Thyroid gland (tissue), 4 donors: ENCODE measurements around the gene INPP4A. TPM values are rescaled to one million over a fixed set of nuclear protein-coding genes. Genes with fewer than 3 reads are reported as not detected.

Experiments used
- DNase-seq, 2 donors: peaks; one replicate each; pipeline ENCODE4 v3.0.0-alpha.2; 2019
- H3K27ac ChIP-seq, 3 donors: fragments of 200-600 bp; sonication (generic); 1 replicate in 2 of 3; 2 replicates in 1 of 3; pipeline ENCODE4 v1.5.1; 2016 to 2019; ENCODE audit warnings: mild to moderate bottlenecking in 1 of 3, moderate library complexity in 1 of 3
- H3K27me3 ChIP-seq: fragments of 200-600 bp; sonication (generic); one replicate; pipeline ENCODE4 v1.5.1; 2019
- H3K36me3 ChIP-seq, 2 donors: fragments of 200-600 bp; sonication (generic); one replicate each; pipeline ENCODE4 v1.5.1; 2016 to 2019
- H3K4me1 ChIP-seq, 2 donors: fragments of 200-600 bp; sonication (generic); one replicate each; pipeline ENCODE4 v1.5.1; 2017 to 2019
- H3K4me3 ChIP-seq, 3 donors: fragments of 200-600 bp; sonication (generic); replicated peaks in 1 of 3; 1 replicate in 2 of 3; 2 replicates in 1 of 3; pipeline ENCODE4 v1.5.1; 2016; ENCODE audit warnings: mild to moderate bottlenecking in 1 of 3
- H3K9me3 ChIP-seq: fragments of 200-600 bp; sonication (generic); one replicate; pipeline ENCODE4 v1.5.1; 2017
- POLR2A ChIP-seq, 2 donors: fragments of 450-650 bp; IDR thresholded peaks; one replicate each; pipeline ENCODE4 v1.6.1; 2017; ENCODE audit warnings: antibody characterized with exemption in 2 of 2, mild to moderate bottlenecking in 2 of 2, moderate library complexity in 1 of 2
- WGBS, 2 donors: methylation state at CpG; one replicate each; pipeline ENCODE4 v1.1.5; 2017; 5-methylcytosine and 5-hydroxymethylcytosine counted together
- intact Hi-C: fragments of 100-400 bp; cut with DNase I; formaldehyde crosslinking; loops from one replicate; pipeline ENCODE4 v1.15.1; 2023
- total RNA-seq, 4 donors: library from RNA; depleted of rRNA; stranded (reverse); fragments of >200 nt; gene quantifications; one replicate each; pipeline ENCODE4 v1.2.3, GENCODE V29; 2016
- TF ChIP-seq, protein P1 (sequence below), 6 experiments: fragments of 200-600 bp in 3 of 6; fragments of 450-650 bp in 3 of 6; sonication (generic) in 3 of 6; IDR thresholded peaks; one replicate each; pipeline ENCODE4 v1.5.1; 2016 to 2019; ENCODE audit warnings: antibody characterized with exemption in 6 of 6, mild to moderate bottlenecking in 2 of 6, inconsistent platforms in 1 of 6, moderate library complexity in 1 of 6

The INPP4A gene
- total RNA-seq, 4 donors from 2014 or later = 18.9 to 24.9 (median 23.8) TPM

DNA sequence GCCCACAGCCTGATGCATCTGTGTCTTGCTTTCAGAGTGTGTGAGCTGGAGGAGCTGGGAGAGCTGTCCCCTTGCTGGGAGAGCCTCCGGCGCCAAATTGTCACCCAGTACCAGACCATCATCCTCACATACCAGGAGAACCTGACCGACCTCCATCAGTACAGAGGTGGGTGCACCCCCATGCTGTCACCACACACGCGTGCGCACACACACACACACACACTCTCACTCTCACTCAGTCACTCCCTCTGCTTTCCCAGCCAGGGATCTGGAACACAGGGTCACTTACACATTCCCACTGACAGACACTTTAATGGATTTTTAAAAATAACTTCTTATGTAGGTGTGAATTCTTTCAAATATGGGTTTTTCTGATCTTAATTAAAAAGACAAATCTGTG is 99.2 kb downstream of the INPP4A start:
- Histone ChIP-seq H3K9me3 (no peaks in the 10 kb centered on the region), H3K4me3 (no peak overlapping the region), H3K36me3 (peaks cover 15 to 20% of the 10 kb centered on the region in 2 donors), H3K27ac (no peak overlapping the region), H3K4me1 (peaks cover 0 to 3% of the 10 kb centered on the region in 2 donors), H3K27me3 (no peaks in the 10 kb centered on the region)
- intact Hi-C loops = no loop called here
- DNase-seq = no peak
- WGBS, 2 donors = 96 to 97% methylated on average over 6 of the region's 6 CpGs
- no peak for TF ChIP-seq POLR2A (IDR thresholded peaks at IDR 0.05)
- TF ChIP-seq, protein P1, sequence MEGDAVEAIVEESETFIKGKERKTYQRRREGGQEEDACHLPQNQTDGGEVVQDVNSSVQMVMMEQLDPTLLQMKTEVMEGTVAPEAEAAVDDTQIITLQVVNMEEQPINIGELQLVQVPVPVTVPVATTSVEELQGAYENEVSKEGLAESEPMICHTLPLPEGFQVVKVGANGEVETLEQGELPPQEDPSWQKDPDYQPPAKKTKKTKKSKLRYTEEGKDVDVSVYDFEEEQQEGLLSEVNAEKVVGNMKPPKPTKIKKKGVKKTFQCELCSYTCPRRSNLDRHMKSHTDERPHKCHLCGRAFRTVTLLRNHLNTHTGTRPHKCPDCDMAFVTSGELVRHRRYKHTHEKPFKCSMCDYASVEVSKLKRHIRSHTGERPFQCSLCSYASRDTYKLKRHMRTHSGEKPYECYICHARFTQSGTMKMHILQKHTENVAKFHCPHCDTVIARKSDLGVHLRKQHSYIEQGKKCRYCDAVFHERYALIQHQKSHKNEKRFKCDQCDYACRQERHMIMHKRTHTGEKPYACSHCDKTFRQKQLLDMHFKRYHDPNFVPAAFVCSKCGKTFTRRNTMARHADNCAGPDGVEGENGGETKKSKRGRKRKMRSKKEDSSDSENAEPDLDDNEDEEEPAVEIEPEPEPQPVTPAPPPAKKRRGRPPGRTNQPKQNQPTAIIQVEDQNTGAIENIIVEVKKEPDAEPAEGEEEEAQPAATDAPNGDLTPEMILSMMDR (IDR thresholded peaks at IDR 0.05) = no peak

DNA sequence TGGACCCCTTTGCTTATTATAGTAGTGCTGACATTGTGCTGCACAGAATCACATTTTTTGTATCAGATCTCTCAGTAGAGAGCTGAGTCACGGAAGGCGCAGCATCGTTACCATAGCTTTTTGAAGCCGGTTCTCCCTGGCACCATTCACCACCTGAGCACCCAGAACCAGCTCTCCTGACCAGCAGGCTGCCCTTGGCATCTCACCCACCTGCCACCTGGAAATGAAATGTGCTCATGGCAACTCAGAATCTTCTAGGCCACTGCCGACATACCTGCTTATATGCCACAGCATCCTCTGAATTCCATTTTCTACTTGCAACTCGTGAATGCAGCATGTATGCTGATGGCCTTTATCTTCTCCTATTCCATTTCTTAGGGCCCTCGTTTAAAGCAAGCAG is 100.9 kb downstream of the INPP4A start:
- H3K9me3 ChIP-seq = no peaks in the 10 kb centered on the region
- intact Hi-C loops = no loop called here
- H3K27ac ChIP-seq = no peak overlapping the region
- no peaks in the 10 kb centered on the region for H3K27me3 ChIP-seq
- no peak for DNase-seq
- peaks cover 0 to 3% of the 10 kb centered on the region in 2 donors for H3K4me1 ChIP-seq
- H3K4me3 ChIP-seq = no peak overlapping the region
- TF ChIP-seq, protein P1 (IDR thresholded peaks at IDR 0.05) = no peak
- peaks cover 1 to 18% of the 10 kb centered on the region in 2 donors for H3K36me3 ChIP-seq
- WGBS, 2 donors = 95% methylated on average over 7 of the region's 7 CpGs

DNA sequence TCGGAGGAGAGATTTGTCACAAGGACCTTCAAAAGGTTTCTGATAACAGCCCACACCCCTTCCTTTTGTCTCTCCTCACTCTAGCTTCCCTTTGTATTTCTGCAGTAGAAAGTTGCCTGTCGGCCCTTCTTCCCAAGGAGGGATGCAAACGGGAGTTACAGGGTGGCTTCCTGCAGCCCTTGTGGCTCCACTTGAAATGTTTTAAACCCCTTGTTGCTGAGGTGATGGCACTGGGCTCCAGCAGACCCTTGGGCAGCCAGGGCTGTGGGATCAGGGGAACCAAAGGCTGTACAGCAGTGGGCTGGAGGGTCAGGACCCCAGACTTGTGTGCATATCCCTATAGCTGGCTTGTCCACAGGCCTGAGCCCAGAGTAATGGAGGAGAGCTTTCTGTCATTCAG is 101.5 kb downstream of the INPP4A start:
- peaks cover 0 to 18% of the 10 kb centered on the region in 2 donors for H3K36me3 ChIP-seq
- intact Hi-C loops = no loop called here
- H3K27ac ChIP-seq = no peak overlapping the region
- no peaks in the 10 kb centered on the region for H3K9me3 ChIP-seq
- peaks cover 0 to 3% of the 10 kb centered on the region in 2 donors for H3K4me1 ChIP-seq
- WGBS, 2 donors = 94 to 96% methylated on average over 3 of the region's 3 CpGs
- no peak for TF ChIP-seq POLR2A (IDR thresholded peaks at IDR 0.05)
- TF ChIP-seq, protein P1 (IDR thresholded peaks at IDR 0.05) = no peak
- no peaks in the 10 kb centered on the region for H3K27me3 ChIP-seq
- no peak for DNase-seq
- H3K4me3 ChIP-seq = no peak overlapping the region

DNA sequence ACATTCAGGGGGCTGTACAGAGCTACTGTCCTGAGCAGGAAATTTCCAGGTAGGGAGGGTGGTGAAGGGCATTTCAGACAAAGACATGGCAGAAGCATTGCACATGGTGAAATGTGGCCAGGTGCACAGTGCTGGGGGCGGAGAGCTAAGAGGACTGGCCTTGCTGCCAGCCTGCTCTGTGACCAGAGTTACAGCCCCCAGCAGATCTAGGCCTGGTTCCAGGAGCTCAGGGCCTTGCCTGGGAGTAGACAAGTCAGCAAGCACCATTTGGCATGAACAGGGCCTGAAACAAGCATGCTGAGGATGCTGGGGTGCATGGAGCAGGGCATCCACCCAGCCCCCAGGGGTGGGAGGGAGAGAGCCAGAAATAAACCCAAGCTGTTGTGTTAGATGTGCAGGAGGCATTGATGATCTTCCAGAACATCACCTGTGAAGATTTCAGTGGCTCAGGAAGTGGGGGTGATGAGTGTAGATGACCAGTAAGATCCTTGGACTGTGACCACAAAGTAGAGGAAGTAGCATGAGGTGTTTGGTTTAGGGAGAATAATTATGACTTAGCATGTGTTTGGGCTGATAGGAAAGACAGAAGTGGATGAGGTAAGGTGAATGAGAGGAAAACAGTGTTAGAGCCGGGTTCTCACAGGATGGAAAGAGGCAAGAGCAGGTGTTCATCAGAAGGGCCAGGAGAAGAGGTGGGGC is 102.6 kb downstream of the INPP4A start:
- H3K9me3 ChIP-seq = no peaks in the 10 kb centered on the region
- TF ChIP-seq, protein P1 (IDR thresholded peaks at IDR 0.05) = no peak
- no peak for TF ChIP-seq POLR2A (IDR thresholded peaks at IDR 0.05)
- H3K4me1 ChIP-seq = no peaks in the 10 kb centered on the region
- H3K36me3 ChIP-seq = peaks cover 0 to 18% of the 10 kb centered on the region in 2 donors
- no peak overlapping the region for H3K4me3 ChIP-seq
- no peaks in the 10 kb centered on the region for H3K27me3 ChIP-seq
- no peak overlapping the region for H3K27ac ChIP-seq
- no peak for DNase-seq
- intact Hi-C loops = no loop called here
- WGBS, 2 donors = 95 to 97% methylated on average over 2 of the region's 2 CpGs

DNA sequence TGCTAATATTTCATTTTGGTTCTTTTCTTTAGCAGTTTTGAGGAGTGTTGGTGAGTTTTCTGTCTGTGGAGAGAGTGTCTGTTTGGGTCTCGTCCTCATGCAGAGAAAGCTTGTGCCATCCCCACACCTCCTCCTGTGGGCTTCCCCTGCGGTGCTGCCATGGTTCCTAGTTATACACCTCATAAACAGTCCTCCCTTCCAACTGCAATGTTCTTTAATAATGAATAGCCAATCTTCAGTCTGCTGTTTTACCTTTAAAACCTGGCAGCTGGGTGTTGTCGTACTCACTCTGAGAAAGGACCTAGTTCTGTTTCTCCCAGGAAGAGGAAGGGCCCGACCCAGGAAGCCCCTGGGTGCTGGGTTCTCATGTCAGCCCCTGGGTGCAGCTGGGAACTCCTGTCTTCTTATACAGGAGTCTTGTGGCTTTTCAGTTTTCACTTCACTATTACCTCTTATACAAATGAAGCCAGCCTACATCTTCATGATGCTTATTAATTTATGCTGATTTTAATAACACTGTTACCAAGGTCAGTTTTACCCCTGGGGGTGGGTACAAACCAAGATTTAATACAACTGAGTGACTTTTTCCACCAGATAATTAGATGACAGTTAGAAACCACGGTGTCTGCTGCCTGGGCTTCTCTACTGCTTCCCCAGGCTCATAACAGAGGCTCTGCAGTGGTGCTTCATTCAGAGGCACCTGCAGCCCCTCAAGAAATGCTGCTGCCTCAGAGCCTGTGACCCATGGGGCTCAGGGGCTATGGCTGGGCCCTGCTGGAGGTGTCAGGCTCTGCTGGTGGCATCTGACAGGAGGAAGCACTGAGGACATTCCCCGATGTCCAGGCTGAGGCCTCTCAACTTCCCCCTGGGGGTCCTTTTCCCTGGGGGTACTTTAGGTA is 104.5 kb downstream of the INPP4A start:
- Histone ChIP-seq H3K27ac (no peak overlapping the region), H3K4me3 (no peak overlapping the region), H3K36me3 (peaks cover 8 to 24% of the 10 kb centered on the region in 2 donors), H3K27me3 (no peaks in the 10 kb centered on the region), H3K9me3 (no peaks in the 10 kb centered on the region), H3K4me1 (no peaks in the 10 kb centered on the region)
- DNase-seq = no peak
- TF ChIP-seq, protein P1 (IDR thresholded peaks at IDR 0.05) = no peak
- TF ChIP-seq POLR2A (IDR thresholded peaks at IDR 0.05) = no peak
- WGBS, 2 donors = 88 to 92% methylated on average over 5 to 6 of the region's 6 CpGs
- intact Hi-C loops = no loop called here
